GM10248 (cell line): ENCODE measurements around the gene PACSIN1.

Source experiments
- CTCF ChIA-PET: fragments of 300-600 bp; sonication (Branson Sonifier 250); formaldehyde crosslinking; extraction: SDS; loops from one replicate; lab custom pipeline; 2021; ENCODE audit warnings: antibody characterized with exemption; lab: Yijun Ruan, JAX
- POLR2A ChIA-PET: fragments of 350-650 bp; sonication (Branson Sonifier 250); formaldehyde crosslinking; extraction: SDS; loops from one replicate; lab custom pipeline; 2020; ENCODE audit warnings: antibody characterized with exemption; lab: Yijun Ruan, JAX
- DNase-seq: peaks from one replicate; pipeline ENCODE4 v3.0.0; 2012; ENCODE audit errors: extremely low spot score
- TF ChIP-seq, protein P1 (sequence below): IDR thresholded peaks from 2 replicates; pipeline ENCODE4 v1.5.1; 2012; ENCODE audit warnings: mild to moderate bottlenecking, low read depth; ENCODE audit errors: extremely low read depth, missing control alignments, control extremely low read depth

Gene PACSIN1

DNA sequence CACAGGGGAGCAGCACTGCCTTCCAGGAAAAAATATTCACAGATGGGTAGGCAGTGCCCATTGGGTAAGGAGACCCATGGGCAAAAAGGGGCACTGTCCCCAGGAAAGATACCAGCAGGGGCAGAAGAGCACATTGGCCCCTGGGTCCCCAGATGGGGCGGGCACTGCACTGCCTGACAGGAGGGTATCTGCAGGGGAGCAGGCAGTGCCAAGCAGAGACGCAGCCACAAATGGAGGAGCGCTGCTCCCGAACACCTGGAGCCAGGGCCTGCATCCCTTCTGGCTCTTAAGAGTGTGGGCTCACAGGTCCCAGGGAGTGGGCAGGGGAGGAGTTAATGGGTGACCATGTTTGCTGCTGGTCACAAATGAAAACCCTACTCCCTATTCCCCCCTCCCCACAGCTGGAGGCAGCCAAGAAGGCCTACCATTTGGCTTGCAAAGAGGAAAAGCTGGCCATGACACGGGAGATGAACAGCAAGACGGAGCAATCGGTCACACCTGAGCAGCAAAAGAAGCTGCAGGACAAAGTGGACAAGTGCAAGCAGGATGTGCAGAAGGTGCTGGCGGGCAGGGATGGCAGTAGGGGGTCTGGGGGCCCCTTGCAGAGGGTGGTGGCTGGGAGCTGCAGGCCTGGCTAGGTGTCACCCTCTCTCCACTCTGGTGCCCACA lies 63.3 kb downstream of the PACSIN1 start:
- TF ChIP-seq, protein P1, sequence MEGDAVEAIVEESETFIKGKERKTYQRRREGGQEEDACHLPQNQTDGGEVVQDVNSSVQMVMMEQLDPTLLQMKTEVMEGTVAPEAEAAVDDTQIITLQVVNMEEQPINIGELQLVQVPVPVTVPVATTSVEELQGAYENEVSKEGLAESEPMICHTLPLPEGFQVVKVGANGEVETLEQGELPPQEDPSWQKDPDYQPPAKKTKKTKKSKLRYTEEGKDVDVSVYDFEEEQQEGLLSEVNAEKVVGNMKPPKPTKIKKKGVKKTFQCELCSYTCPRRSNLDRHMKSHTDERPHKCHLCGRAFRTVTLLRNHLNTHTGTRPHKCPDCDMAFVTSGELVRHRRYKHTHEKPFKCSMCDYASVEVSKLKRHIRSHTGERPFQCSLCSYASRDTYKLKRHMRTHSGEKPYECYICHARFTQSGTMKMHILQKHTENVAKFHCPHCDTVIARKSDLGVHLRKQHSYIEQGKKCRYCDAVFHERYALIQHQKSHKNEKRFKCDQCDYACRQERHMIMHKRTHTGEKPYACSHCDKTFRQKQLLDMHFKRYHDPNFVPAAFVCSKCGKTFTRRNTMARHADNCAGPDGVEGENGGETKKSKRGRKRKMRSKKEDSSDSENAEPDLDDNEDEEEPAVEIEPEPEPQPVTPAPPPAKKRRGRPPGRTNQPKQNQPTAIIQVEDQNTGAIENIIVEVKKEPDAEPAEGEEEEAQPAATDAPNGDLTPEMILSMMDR, result no peak
- DNase-seq, result no peak
- CTCF ChIA-PET, result interaction anchor here (1.4 kb wide), 1 partner anchor 81 kb away, joined by 3 read pairs; no protein-coding TSS in a partner anchor
- POLR2A ChIA-PET, result no interaction called here

DNA sequence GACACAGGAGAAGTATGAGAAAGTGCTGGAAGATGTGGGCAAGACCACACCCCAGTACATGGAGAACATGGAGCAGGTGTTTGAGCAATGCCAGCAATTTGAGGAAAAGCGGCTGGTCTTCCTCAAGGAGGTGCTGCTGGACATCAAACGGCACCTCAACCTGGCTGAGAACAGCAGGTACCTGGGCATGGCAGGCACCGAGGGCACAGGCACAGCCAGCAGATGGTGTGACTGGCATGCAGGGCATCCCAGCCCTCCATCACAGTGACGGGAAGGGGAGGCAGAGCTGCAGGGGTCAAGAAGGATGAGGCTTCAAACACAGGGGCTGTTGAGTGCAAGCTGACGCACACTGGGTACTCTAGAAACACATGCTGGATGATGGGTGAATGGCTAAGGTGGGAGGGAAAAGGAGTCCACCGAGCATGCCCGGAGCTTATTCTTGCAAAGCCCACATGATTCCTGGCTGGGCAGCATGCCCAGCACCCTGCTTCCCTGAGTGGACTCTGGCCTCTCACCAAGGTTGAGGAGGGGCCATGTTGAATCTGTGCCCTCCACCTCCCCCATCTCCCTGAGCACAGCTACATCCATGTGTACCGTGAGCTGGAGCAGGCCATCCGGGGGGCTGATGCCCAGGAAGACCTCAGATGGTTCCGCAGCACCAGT lies 63.9 kb downstream of the PACSIN1 start:
- CTCF ChIA-PET, result interaction anchor here (1.4 kb wide), 1 partner anchor 81 kb away, joined by 3 read pairs; no protein-coding TSS in a partner anchor
- no peak for DNase-seq
- POLR2A ChIA-PET, result no interaction called here
- TF ChIP-seq, protein P1, result peak; percentile 1

DNA sequence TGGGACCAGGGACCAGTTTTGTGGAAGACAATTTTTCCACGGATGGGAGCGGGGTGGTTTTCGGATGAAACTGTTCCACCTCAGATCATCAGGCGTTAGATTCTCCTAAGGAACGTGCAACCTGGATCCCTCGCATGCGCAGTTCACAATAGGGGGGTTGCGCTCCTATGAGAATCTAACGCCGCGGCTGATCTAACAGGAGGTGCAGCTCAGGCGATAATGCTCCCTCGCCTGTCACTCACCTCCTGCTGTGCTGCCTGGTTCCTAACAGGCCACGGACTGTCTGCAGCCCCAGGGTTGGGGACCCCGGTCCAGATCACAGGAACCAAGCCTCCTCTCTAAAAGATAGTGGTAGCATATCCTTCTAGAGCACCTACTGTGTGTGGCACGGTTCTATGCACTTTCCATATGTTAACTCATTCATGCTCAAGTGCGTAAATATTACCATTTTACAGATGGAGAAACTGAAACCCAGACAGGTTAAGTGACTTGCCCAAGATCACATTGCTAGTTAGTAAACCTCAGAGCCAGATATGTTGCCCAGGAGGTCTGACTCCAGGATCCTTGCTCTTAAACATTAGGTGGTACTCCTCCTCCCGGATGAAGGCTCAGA lies 65.0 kb downstream of the PACSIN1 start:
- TF ChIP-seq, protein P1, result no peak
- no peak for DNase-seq
- ChIA-PET POLR2A (no interaction called here), CTCF (interaction anchor here (0.9 kb wide), 1 partner anchor 79 kb away, joined by 3 read pairs; no protein-coding TSS in a partner anchor)

DNA sequence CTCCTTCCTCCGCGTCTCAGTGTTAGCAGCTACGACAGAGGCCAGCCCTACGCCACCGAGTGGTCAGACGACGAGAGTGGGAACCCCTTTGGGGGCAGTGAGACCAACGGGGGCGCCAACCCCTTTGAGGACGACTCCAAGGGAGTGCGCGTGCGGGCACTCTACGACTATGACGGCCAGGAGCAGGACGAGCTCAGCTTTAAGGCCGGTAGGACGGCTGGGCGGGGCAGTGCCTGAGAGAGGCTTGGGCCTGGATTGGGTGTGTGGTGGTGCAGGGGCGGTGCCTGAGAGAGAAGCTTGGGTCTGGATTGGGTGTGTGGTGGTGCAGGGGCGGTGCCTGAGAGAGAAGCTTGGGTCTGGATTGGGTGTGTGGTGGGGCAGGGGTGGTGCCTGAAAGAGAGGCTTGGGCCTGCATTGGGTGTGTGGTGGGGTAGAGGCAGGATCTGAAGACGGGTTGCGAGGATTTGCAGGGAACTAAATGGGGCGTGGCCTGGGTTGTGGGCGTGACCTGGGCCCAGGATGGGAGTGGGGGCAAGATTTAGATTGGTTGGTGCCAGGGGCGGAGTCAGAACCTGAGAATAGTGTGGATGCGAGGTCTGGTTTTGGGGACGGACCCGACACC lies 65.8 kb downstream of the PACSIN1 start:
- TF ChIP-seq, protein P1, result no peak
- ChIA-PET CTCF (interaction anchor here (0.9 kb wide), 1 partner anchor 78 kb away, joined by 3 read pairs; no protein-coding TSS in a partner anchor), POLR2A (no interaction called here)
- DNase-seq, result peak; percentile 56

DNA sequence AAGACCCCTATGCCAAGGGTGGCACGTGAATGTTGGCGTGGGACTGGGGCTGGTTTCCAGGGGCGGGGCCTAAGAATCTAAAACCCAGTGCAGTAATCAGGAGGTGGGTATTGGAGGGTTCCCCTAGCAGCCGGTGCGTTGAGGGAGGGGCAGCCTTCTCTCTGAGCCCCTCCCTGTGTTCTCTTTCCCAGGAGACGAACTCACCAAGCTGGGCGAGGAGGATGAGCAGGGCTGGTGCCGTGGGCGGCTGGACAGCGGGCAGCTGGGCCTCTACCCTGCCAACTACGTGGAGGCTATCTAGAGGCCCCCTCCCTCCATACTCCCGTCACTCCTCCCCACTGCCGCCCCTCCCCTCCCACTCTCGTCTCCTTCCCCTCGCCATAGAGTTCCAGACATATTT lies 66.4 kb downstream of the PACSIN1 start:
- DNase-seq, result no peak
- CTCF ChIA-PET, result no interaction called here
- TF ChIP-seq, protein P1, result no peak
- POLR2A ChIA-PET, result no interaction called here

DNA sequence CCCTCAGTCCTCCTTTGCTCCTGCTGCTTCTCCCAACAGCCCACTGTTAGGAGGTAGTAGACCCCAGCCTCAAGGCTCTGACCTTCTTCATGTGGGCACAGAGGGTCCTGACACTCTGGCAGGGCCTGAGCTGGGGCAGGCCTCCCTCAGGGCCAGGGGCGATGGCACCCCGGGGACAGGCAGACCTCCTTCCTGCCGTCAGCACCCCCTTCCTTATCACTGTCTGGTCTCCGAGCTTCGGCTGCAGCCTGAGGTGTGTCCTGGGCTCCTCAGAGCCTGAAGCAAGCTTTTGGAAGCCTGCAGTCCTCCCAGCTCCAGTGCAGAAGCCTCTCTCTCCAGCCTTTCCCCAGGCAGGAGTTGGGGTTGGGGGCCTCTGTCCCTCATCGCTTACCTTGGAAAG lies 68.3 kb downstream of the PACSIN1 start:
- CTCF ChIA-PET, result interaction anchor here (1.3 kb wide), 1 partner anchor 9 kb away, joined by 3 read pairs; no protein-coding TSS in a partner anchor
- TF ChIP-seq, protein P1, result no peak
- POLR2A ChIA-PET, result no interaction called here
- DNase-seq, result no peak
